ENCODE results near the gene LGALS4.

- no peak for TF ChIP-seq CTCF (conservative IDR thresholded peaks at IDR 0.05)
- no peak for TF ChIP-seq ZFX (IDR thresholded peaks at IDR 0.05)
These were observed 21.4 kb upstream of the LGALS4 start for GRCh38 chr19:38834104-38834490.

Data from C4-2B (cell line).